HCT116 (cell line): ENCODE results near the gene TSPAN16. TPM values are rescaled to one million over a fixed set of nuclear protein-coding genes. Genes with fewer than 3 reads are reported as not detected.

Source experiments
- ATAC-seq: fragments of 200-7000 bp; cut with Tn5 transposase; 2 replicates; pipeline ENCODE4 v1.9.1; 2020; ENCODE audit warnings: mild to moderate bottlenecking, moderate library complexity
- BruUV-seq: library from RNA; stranded (reverse); fragments of 400-500 nt; replicated peaks from 2 replicates; lab custom pipeline; 2021; lab: Mats Ljungman, UMichigan
- CTCF ChIA-PET: fragments of 300-600 bp; sonication (Branson Sonifier 250); formaldehyde crosslinking; loops from one replicate; lab custom pipeline; 2021; ENCODE audit warnings: antibody characterized with exemption; lab: Charles Lee
- POLR2A ChIA-PET: fragments of 300-600, 350-600 bp; sonication (Branson Sonifier 250); formaldehyde crosslinking; loops from one replicate; lab custom pipeline; 2021; ENCODE audit warnings: antibody characterized with exemption; lab: Charles Lee
- RAD21 ChIA-PET, 2 experiments: fragments of 300-600 bp; sonication (Branson Sonifier 250); formaldehyde crosslinking; loops; one replicate each; lab custom pipeline; 2023; ENCODE audit warnings: low total read pairs in 2 of 2; ENCODE audit not compliant: uncharacterized antibody in 2 of 2, unreplicated experiment in 2 of 2, low non-redundant PET in 1 of 2; lab: Charles Lee
- DNase-seq: peaks from one replicate; pipeline ENCODE4 v3.0.0-alpha.2; 2010; ENCODE audit warnings: low read depth, low spot score
- H2AFZ ChIP-seq: fragments of 200-600 bp; shearing (Covaris generic), sonication (generic); 2 replicates; pipeline ENCODE4 v1.6.1; 2017; ENCODE audit warnings: low read depth, mixed run types, mixed read lengths, antibody characterized with exemption, low read length; ENCODE audit not compliant: poor library complexity, severe bottlenecking
- H3K27ac ChIP-seq: 2 replicates; pipeline ENCODE4 v1.5.1; 2012; ENCODE audit warnings: low read depth, low read length
- H3K27me3 ChIP-seq: fragments of 200-600 bp; sonication (generic); 2 replicates; pipeline ENCODE4 v1.6.1; 2016; ENCODE audit warnings: mixed run types, low read length, mixed read lengths; ENCODE audit not compliant: insufficient read depth
- H3K36me3 ChIP-seq, 2 experiments: fragments of 200-500 bp in 1 of 2; fragments of 200-600 bp in 1 of 2; sonication (Bioruptor generic) in 1 of 2; sonication (generic) in 1 of 2; 2 replicates each; pipeline versions ENCODE4 v1.5.1 to v1.6.1; 2014 to 2016; ENCODE audit warnings: low read length in 2 of 2, inconsistent platforms in 1 of 2, mixed read lengths in 1 of 2, mixed run types in 1 of 2; ENCODE audit not compliant: insufficient read depth in 2 of 2, control insufficient read depth in 1 of 2
- H3K4me1 ChIP-seq, 2 experiments: fragments of 200-600 bp in 1 of 2; sonication (generic) in 1 of 2; 2 replicates each; pipeline versions ENCODE4 v1.5.1 to v1.6.1; 2012 to 2017; ENCODE audit warnings: low read length in 2 of 2, inconsistent platforms in 1 of 2, mild to moderate bottlenecking in 1 of 2, mixed read lengths in 1 of 2, mixed run types in 1 of 2, moderate library complexity in 1 of 2; ENCODE audit not compliant: insufficient read depth in 2 of 2, control insufficient read depth in 1 of 2
- H3K4me2 ChIP-seq: fragments of 200-600 bp; sonication (generic); 2 replicates; pipeline ENCODE4 v1.6.1; 2017; ENCODE audit warnings: mixed run types, low read length, mixed read lengths
- H3K4me3 ChIP-seq, 2 experiments: fragments of 200-600 bp in 1 of 2; sonication (generic) in 1 of 2; replicated peaks in 1 of 2; 2 replicates each; pipeline ENCODE4 v1.5.1; 2011 to 2016; ENCODE audit warnings: low read length in 2 of 2, control low read depth in 1 of 2, low read depth in 1 of 2, mild to moderate bottlenecking in 1 of 2, mixed read lengths in 1 of 2, mixed run types in 1 of 2
- H3K79me2 ChIP-seq: fragments of 200-600 bp; sonication (generic); 2 replicates; pipeline ENCODE4 v1.6.1; 2017; ENCODE audit warnings: mild to moderate bottlenecking, mixed run types, low read length, moderate library complexity, mixed read lengths; ENCODE audit not compliant: insufficient read depth
- H3K9ac ChIP-seq: fragments of 200-600 bp; sonication (generic); 2 replicates; pipeline ENCODE4 v1.6.1; 2016; ENCODE audit warnings: low read length, mixed read lengths
- H3K9me2 ChIP-seq: fragments of 200-600 bp; sonication (generic), shearing (Covaris generic); 2 replicates; pipeline ENCODE4 v1.6.1; 2017; ENCODE audit warnings: mixed run types, mild to moderate bottlenecking, moderate library complexity; ENCODE audit not compliant: insufficient read depth
- H3K9me3 ChIP-seq, 2 experiments: fragments of 200-500 bp in 1 of 2; fragments of 200-600 bp in 1 of 2; sonication (Bioruptor generic) in 1 of 2; sonication (generic) in 1 of 2; 2 replicates each; pipeline ENCODE4 v1.6.1; 2014 to 2017; ENCODE audit warnings: low read length in 2 of 2, mixed read lengths in 2 of 2, inconsistent platforms in 1 of 2, low read depth in 1 of 2, mild to moderate bottlenecking in 1 of 2, mixed run types in 1 of 2, moderate library complexity in 1 of 2; ENCODE audit not compliant: control insufficient read depth in 1 of 2, insufficient read depth in 1 of 2
- H4K20me1 ChIP-seq: fragments of 200-600 bp; sonication (generic), shearing (Covaris generic); 2 replicates; pipeline ENCODE4 v1.6.1; 2017; ENCODE audit warnings: mixed run types, mild to moderate bottlenecking, moderate library complexity; ENCODE audit not compliant: insufficient read depth
- ATF3 ChIP-seq: IDR thresholded peaks from 2 replicates; pipeline ENCODE4 v1.6.1; 2012
- CBX3 ChIP-seq: IDR thresholded peaks from 2 replicates; pipeline ENCODE4 v1.6.1; 2012; ENCODE audit warnings: low read depth
- CEBPB ChIP-seq: IDR thresholded peaks from 2 replicates; pipeline ENCODE4 v1.6.1; 2012; ENCODE audit warnings: low read depth
- EZH2 ChIP-seq: fragments of 200-600 bp; sonication (generic); IDR thresholded peaks from 2 replicates; pipeline ENCODE4 v1.6.1; 2017; ENCODE audit warnings: antibody characterized with exemption, mixed run types
- FOSL1 ChIP-seq: IDR thresholded peaks from 2 replicates; pipeline ENCODE4 v1.6.1; 2012; ENCODE audit warnings: low read depth
- JUND ChIP-seq: IDR thresholded peaks from 2 replicates; pipeline ENCODE4 v1.6.1; 2012
- MAX ChIP-seq: IDR thresholded peaks from 2 replicates; pipeline ENCODE4 v1.6.1; 2012
- POLR2AphosphoS5 ChIP-seq: IDR thresholded peaks from 2 replicates; pipeline ENCODE4 v1.6.1; 2011; ENCODE audit warnings: mild to moderate bottlenecking, low read depth, low read length, moderate library complexity
- SP1 ChIP-seq: IDR thresholded peaks from 2 replicates; pipeline ENCODE4 v1.6.1; 2012; ENCODE audit warnings: low read depth
- TCF7L2 ChIP-seq: IDR thresholded peaks from 2 replicates; pipeline ENCODE4 v1.7.0; 2011; ENCODE audit warnings: borderline replicate concordance, inconsistent platforms; ENCODE audit not compliant: insufficient read depth, insufficient read length; ENCODE audit errors: extremely low read depth
- ZNF274 ChIP-seq: fragments of 200-500 bp; sonication (Bioruptor generic); IDR thresholded peaks from 2 replicates; pipeline ENCODE4 v1.6.1; 2014; ENCODE audit warnings: mild to moderate bottlenecking, low read depth, low read length, inconsistent platforms
- intact Hi-C: fragments of 100-400 bp; cut with micrococcal nuclease; formaldehyde crosslinking; loops from 2 replicates; pipeline ENCODE4 v1.10.0; 2022
- total RNA-seq: library from RNA; stranded (reverse); gene quantifications from one replicate; pipeline ENCODE4 v1.2.1, GENCODE V29; 2021; ENCODE audit not compliant: unreplicated experiment
- TF ChIP-seq, protein P1 (sequence below): IDR thresholded peaks from 2 replicates; pipeline ENCODE4 v1.6.1; 2012; ENCODE audit warnings: low read depth

The TSPAN16 gene
- total RNA-seq, 1 experiment from 2014 or later = not detected

- TF ChIP-seq, protein P1, sequence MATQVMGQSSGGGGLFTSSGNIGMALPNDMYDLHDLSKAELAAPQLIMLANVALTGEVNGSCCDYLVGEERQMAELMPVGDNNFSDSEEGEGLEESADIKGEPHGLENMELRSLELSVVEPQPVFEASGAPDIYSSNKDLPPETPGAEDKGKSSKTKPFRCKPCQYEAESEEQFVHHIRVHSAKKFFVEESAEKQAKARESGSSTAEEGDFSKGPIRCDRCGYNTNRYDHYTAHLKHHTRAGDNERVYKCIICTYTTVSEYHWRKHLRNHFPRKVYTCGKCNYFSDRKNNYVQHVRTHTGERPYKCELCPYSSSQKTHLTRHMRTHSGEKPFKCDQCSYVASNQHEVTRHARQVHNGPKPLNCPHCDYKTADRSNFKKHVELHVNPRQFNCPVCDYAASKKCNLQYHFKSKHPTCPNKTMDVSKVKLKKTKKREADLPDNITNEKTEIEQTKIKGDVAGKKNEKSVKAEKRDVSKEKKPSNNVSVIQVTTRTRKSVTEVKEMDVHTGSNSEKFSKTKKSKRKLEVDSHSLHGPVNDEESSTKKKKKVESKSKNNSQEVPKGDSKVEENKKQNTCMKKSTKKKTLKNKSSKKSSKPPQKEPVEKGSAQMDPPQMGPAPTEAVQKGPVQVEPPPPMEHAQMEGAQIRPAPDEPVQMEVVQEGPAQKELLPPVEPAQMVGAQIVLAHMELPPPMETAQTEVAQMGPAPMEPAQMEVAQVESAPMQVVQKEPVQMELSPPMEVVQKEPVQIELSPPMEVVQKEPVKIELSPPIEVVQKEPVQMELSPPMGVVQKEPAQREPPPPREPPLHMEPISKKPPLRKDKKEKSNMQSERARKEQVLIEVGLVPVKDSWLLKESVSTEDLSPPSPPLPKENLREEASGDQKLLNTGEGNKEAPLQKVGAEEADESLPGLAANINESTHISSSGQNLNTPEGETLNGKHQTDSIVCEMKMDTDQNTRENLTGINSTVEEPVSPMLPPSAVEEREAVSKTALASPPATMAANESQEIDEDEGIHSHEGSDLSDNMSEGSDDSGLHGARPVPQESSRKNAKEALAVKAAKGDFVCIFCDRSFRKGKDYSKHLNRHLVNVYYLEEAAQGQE = no peak
- TF ChIP-seq FOSL1 (no peak), ZNF274 (no peak)
- TF ChIP-seq, all 23 proteins: peak for 0
These were observed 30.7 kb upstream of the TSPAN16 start (continued) for GRCh38 chr19:11265177-11265784.

GRCh38 chr19:11265785-11266236 is 30.1 kb upstream of the TSPAN16 start:
- RAD21 ChIA-PET = no interaction called here
- CTCF ChIA-PET = interaction anchor here (0.8 to 1.9 kb wide), 2 partner anchors 28 to 170 kb away, joined by 3 to 4 read pairs; partner anchors contain the start of gene PRKCSH
- Histone ChIP-seq H3K36me3 (no peaks in the 10 kb centered on the region), H3K27me3 (no peaks in the 10 kb centered on the region), H4K20me1 (no peaks in the 10 kb centered on the region), H3K9me3 (no peaks in the 10 kb centered on the region), H3K4me3 (no peak overlapping the region), H3K4me1 (peaks cover 18 to 42% of the 10 kb centered on the region in 2 experiments), H3K79me2 (no peaks in the 10 kb centered on the region; the same call in 1 of the 2 replicates), H2AFZ (no peak overlapping the region), H3K9ac (peak overlapping the region; percentile 29; the same call in 1 of the 2 replicates), H3K9me2 (no peaks in the 10 kb centered on the region), H3K27ac (no peak overlapping the region), H3K4me2 (peak overlapping the region; percentile 60)
- intact Hi-C loops = no loop called here
- ATAC-seq (peak; percentile 75), DNase-seq (peak; percentile 56)
- TF ChIP-seq CEBPB (no peak), TCF7L2 (peak; percentile 51), SP1 (peak; percentile 89), ATF3 (no peak), EZH2 (no peak), CBX3 (peak; percentile 76; the same call in 1 of the 2 replicates), JUND (no peak; the same call in 1 of the 2 replicates), POLR2AphosphoS5 (peak; percentile 49; the same call in 1 of the 2 replicates), MAX (peak; percentile 91)
- POLR2A ChIA-PET = no interaction called here
- BruUV-seq = no TSS peak
